Spleen (tissue), 7 donors: Measurements from ENCODE around the gene PLCD4.

Source experiments
- CTCF ChIP-seq, 11 experiments: fragments of 200-600 bp in 7 of 11; fragments of 450-650 bp in 4 of 11; sonication (generic) in 4 of 11; IDR thresholded peaks in 8 of 11; conservative IDR thresholded peaks in 3 of 11; 1 replicate in 7 of 11; 2 replicates in 4 of 11; pipeline versions ENCODE4 v1.4.0 to v1.8.0; 2016 to 2021; ENCODE audit warnings: antibody characterized with exemption in 11 of 11, inconsistent platforms in 4 of 11, mild to moderate bottlenecking in 1 of 11
- POLR2A ChIP-seq, 3 donors: fragments of 450-650 bp; IDR thresholded peaks; one replicate each; pipeline ENCODE4 v1.5.1; 2017; ENCODE audit warnings: antibody characterized with exemption in 3 of 3, mild to moderate bottlenecking in 1 of 3
- donor health status: DM: no; HTN: no; CAD: no; lungs with moderate emphysema.
- donor health status: DM: no; HTN: no; CAD: no.
- donor health status: DM: no; HTN: no; CAD: no.

GRCh38 chr2:218642121-218642656 lies 34.5 kb downstream of the PLCD4 start:
- TF ChIP-seq CTCF (IDR thresholded peaks at IDR 0.05 in 8 of 11, conservative IDR thresholded peaks at IDR 0.05 in 3 of 11) (no peak), POLR2A (IDR thresholded peaks at IDR 0.05) (no peak)
